Mesenchymal stem cell (in vitro differentiated cells and primary cell): ENCODE data around the gene HK3.

Source experiments
- DNase-seq: peaks from one replicate; pipeline ENCODE4 v3.0.0-alpha.2; 2013
- H2AFZ ChIP-seq: one replicate; pipeline ENCODE4 v1.6.1; 2013; ENCODE audit warnings: low read depth, mild to moderate bottlenecking, control low read depth, inconsistent platforms, low read length, moderate library complexity
- H2AK5ac ChIP-seq: 2 replicates; pipeline ENCODE4 v1.6.1; 2013; ENCODE audit warnings: low read length, moderate library complexity, mild to moderate bottlenecking, inconsistent platforms; ENCODE audit not compliant: severe bottlenecking
- H2BK120ac ChIP-seq: one replicate; pipeline ENCODE4 v1.6.1; 2013; ENCODE audit warnings: low read depth, mild to moderate bottlenecking, inconsistent platforms, low read length, moderate library complexity
- H2BK12ac ChIP-seq, 2 experiments: one replicate each; pipeline ENCODE4 v1.6.1; 2013; ENCODE audit warnings: inconsistent platforms in 2 of 2, low read length in 2 of 2, mild to moderate bottlenecking in 2 of 2, moderate library complexity in 2 of 2, control low read depth in 1 of 2
- H2BK15ac ChIP-seq: one replicate; pipeline ENCODE4 v1.6.1; 2013; ENCODE audit warnings: mild to moderate bottlenecking, low read depth, inconsistent platforms; ENCODE audit not compliant: poor library complexity, severe bottlenecking
- H2BK5ac ChIP-seq: 2 replicates; pipeline ENCODE4 v1.6.1; 2013; ENCODE audit warnings: low read depth, mild to moderate bottlenecking, low read length, control low read depth, inconsistent platforms; ENCODE audit not compliant: poor library complexity, severe bottlenecking
- H3K14ac ChIP-seq, 2 experiments: one replicate each; pipeline ENCODE4 v1.6.1; 2013; ENCODE audit warnings: inconsistent platforms in 2 of 2, low read length in 2 of 2, control low read depth in 1 of 2, mild to moderate bottlenecking in 1 of 2, moderate library complexity in 1 of 2
- H3K18ac ChIP-seq, 2 experiments: one replicate each; pipeline ENCODE4 v1.6.1; 2013; ENCODE audit warnings: inconsistent platforms in 2 of 2, low read length in 2 of 2, control low read depth in 1 of 2, low read depth in 1 of 2, mild to moderate bottlenecking in 1 of 2
- H3K23ac ChIP-seq, 2 experiments: one replicate each; pipeline ENCODE4 v1.6.1; 2013; ENCODE audit warnings: inconsistent platforms in 2 of 2, low read length in 2 of 2, mild to moderate bottlenecking in 2 of 2, moderate library complexity in 2 of 2, control low read depth in 1 of 2
- H3K27ac ChIP-seq: 2 replicates; pipeline ENCODE4 v1.5.1; 2013; ENCODE audit warnings: mild to moderate bottlenecking, moderate library complexity, low read length, control low read depth, inconsistent platforms; ENCODE audit not compliant: poor library complexity, severe bottlenecking
- H3K27me3 ChIP-seq, 2 experiments: 2 replicates each; pipeline versions ENCODE4 v1.6.1 to v1.7.0; 2013; ENCODE audit warnings: low read length in 2 of 2, mild to moderate bottlenecking in 2 of 2, moderate library complexity in 2 of 2, control low read depth in 1 of 2, inconsistent platforms in 1 of 2; ENCODE audit not compliant: control insufficient read depth in 1 of 2, insufficient read depth in 1 of 2
- H3K36me3 ChIP-seq, 2 experiments: 2 replicates each; pipeline versions ENCODE4 v1.6.1 to v1.7.0; 2013; ENCODE audit warnings: low read length in 2 of 2, control low read depth in 1 of 2, inconsistent platforms in 1 of 2, low read depth in 1 of 2, mild to moderate bottlenecking in 1 of 2; ENCODE audit not compliant: insufficient read depth in 2 of 2, control insufficient read depth in 1 of 2
- H3K4ac ChIP-seq, 2 experiments: one replicate each; pipeline ENCODE4 v1.6.1; 2013; ENCODE audit warnings: inconsistent platforms in 2 of 2, low read length in 2 of 2, mild to moderate bottlenecking in 2 of 2, moderate library complexity in 2 of 2, control low read depth in 1 of 2, low read depth in 1 of 2
- H3K4me1 ChIP-seq: 2 replicates; pipeline ENCODE4 v1.6.1; 2013; ENCODE audit warnings: low read depth, low read length, control low read depth; ENCODE audit not compliant: control insufficient read depth, insufficient read depth
- H3K4me2 ChIP-seq: 2 replicates; pipeline ENCODE4 v1.6.1; 2013; ENCODE audit warnings: low read length, mild to moderate bottlenecking, inconsistent platforms; ENCODE audit not compliant: poor library complexity, severe bottlenecking
- H3K4me3 ChIP-seq, 2 experiments: 2 replicates each; pipeline versions ENCODE4 v1.5.1 to v1.7.0; 2013; ENCODE audit warnings: low read length in 2 of 2, mild to moderate bottlenecking in 2 of 2, control low read depth in 1 of 2, low read depth in 1 of 2; ENCODE audit not compliant: insufficient read depth in 1 of 2
- H3K79me1 ChIP-seq: replicated peaks from 2 replicates; pipeline ENCODE4 v1.6.1; 2013; ENCODE audit warnings: mild to moderate bottlenecking, control low read depth, low read length, inconsistent platforms; ENCODE audit not compliant: poor library complexity, severe bottlenecking
- H3K9ac ChIP-seq: 2 replicates; pipeline ENCODE4 v1.7.0; 2013; ENCODE audit warnings: mild to moderate bottlenecking, low read length, moderate library complexity
- H3K9me3 ChIP-seq: 2 replicates; pipeline ENCODE4 v1.7.0; 2013; ENCODE audit warnings: mild to moderate bottlenecking, low read length; ENCODE audit not compliant: control insufficient read depth
- H4K8ac ChIP-seq: one replicate; pipeline ENCODE4 v1.6.1; 2013; ENCODE audit warnings: inconsistent platforms, mild to moderate bottlenecking, low read length, moderate library complexity
- H4K91ac ChIP-seq: one replicate; pipeline ENCODE4 v1.6.1; 2013; ENCODE audit warnings: mild to moderate bottlenecking, low read length, inconsistent platforms
- WGBS: methylation state at CpG from one replicate; pipeline ENCODE4 v1.1.7; 2013; ENCODE audit warnings: mixed read lengths; 5-methylcytosine and 5-hydroxymethylcytosine counted together

HK3 gene

DNA sequence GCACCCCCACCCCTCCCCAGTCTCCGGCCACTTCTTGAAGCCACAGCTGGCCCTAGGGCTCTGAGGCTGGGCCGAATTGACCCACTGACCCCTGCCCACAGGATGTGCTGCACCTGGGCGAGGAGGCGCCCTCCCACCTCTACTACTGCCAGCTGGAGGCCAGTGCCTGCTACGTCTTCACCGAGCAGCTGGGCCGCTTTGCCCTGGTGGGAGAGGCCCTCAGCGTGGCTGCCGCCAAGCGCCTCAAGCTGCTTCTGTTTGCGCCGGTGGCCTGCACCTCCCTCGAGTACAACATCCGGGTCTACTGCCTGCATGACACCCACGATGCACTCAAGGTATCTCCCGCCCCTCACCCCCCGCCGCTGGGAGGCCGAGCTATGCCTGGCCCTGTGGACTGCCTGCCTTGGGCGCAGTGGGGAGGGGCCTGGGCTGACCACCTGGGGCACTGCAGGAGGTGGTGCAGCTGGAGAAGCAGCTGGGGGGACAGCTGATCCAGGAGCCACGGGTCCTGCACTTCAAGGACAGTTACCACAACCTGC is 21.3 kb downstream of the HK3 start:
- no peak overlapping the region for H2BK5ac ChIP-seq
- H4K8ac ChIP-seq: no peak overlapping the region
- no peak for DNase-seq
- no peak overlapping the region for H3K4me3 ChIP-seq
- H3K4me2 ChIP-seq: no peak overlapping the region
- no peak overlapping the region for H2BK12ac ChIP-seq
- H3K4ac ChIP-seq: no peak overlapping the region
- H2AFZ ChIP-seq: no peak overlapping the region
- no peak overlapping the region for H3K23ac ChIP-seq
- H3K4me1 ChIP-seq: peaks cover 34% of the 10 kb centered on the region
- H2BK120ac ChIP-seq: no peak overlapping the region
- H3K27me3 ChIP-seq: peaks cover 3 to 87% of the 10 kb centered on the region in 2 experiments
- no peaks in the 10 kb centered on the region for H3K9me3 ChIP-seq
- H3K18ac ChIP-seq: no peak overlapping the region
- no peaks in the 10 kb centered on the region for H3K79me1 ChIP-seq
- H4K91ac ChIP-seq: no peak overlapping the region
- H3K27ac ChIP-seq: no peak overlapping the region
- H3K36me3 ChIP-seq: peaks cover 0 to 67% of the 10 kb centered on the region in 2 experiments
- H3K9ac ChIP-seq: no peak overlapping the region
- no peak overlapping the region for H2BK15ac ChIP-seq
- H2AK5ac ChIP-seq: no peak overlapping the region
- 84% methylated on average over 21 of the region's 21 CpGs for whole genome bisulfite sequencing
- no peak overlapping the region for H3K14ac ChIP-seq

DNA sequence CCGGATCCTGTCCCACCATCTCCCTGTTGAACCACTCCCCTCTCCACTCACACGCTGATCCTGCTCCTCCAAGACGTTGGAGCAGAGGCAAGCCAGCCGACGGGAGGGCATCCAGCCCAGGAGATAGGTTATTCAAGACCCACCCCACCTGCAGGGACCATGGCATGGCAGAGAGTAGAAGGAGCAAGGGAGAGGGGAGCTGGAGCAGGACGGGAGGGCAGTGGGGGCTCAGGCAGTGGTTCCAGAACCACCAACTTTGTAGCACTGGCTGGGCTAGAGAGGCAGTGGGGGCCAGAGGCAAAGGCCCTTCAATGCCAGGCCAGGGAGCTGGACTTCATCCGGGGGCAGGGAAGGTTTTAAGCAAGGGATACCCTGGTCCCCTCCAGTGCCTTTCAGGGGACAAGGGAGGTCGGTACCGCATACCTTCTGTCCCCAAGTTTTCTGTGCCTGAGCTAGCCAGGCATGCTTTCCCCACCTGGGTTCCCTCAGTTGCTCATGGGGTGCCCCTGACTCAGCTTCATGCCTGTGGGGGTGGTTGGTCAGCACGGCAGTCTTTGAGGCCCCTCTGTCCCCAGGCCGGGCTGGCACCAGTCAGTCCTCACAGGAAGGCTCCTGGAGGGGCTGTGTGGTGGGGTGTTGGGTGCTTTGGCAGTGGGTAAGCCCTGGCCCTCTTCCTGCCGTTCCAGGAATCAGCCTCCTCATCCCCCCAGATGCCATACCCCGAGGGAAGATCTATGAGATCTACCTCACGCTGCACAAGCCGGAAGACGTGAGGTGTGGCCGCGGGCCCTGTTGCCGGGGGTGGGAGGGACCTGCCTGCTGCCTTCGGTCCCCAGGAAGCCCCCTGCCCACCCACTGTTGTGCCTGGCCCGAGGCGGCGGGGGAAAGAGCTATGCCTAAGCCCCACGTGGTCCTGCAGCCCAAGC is 22.4 kb downstream of the HK3 start:
- WGBS: 83% methylated on average over 24 of the region's 24 CpGs
- Histone ChIP-seq H3K36me3 (peaks cover 0 to 63% of the 10 kb centered on the region in 2 experiments), H2AK5ac (no peak overlapping the region), H2AFZ (no peak overlapping the region), H3K4me1 (peaks cover 34% of the 10 kb centered on the region), H2BK15ac (no peak overlapping the region), H3K27me3 (peaks cover 3 to 79% of the 10 kb centered on the region in 2 experiments), H3K27ac (no peak overlapping the region), H3K9me3 (no peaks in the 10 kb centered on the region), H2BK5ac (no peak overlapping the region), H2BK12ac (no peak overlapping the region), H4K8ac (no peak overlapping the region), H3K14ac (no peak overlapping the region), H3K4ac (no peak overlapping the region), H2BK120ac (no peak overlapping the region), H3K4me2 (no peak overlapping the region), H3K18ac (no peak overlapping the region), H3K79me1 (no peaks in the 10 kb centered on the region), H3K23ac (no peak overlapping the region), H3K9ac (no peak overlapping the region), H3K4me3 (no peak overlapping the region), H4K91ac (no peak overlapping the region)
- no peak for DNase-seq

DNA sequence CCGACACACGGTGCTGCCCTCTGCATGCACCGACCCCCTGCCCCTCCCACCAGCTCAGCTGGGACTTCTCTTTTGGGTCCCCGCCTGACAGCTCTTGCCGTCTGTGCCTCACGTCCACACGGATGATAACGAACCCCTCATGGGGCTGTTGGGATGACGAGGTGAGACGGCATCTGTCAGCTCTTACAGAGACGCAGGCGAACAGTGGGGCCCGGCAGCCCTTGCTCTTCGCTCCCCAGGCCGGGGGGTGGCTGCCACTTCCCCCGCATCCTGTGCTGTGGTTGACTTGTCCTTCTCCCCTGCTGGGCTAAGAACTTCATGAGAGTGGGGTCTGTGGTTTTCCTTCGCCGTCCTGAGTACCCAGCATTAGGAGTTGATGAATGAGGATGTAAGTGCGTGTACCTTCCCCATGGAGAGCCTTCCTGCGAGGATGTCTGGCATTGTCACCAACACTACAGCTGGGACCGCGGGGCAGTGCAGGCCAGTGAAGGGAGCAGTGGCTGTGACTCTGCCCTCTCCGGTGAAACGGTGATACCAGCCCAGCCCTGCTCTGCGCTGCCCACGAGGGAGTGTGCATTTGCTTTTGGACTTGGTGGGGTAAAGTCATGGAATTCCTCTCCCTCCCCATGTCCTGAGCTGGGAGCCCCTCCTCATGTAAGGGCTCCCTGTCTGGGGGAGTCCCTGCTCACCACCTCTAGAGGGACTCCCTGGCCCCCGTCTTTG is 23.2 kb downstream of the HK3 start:
- Histone ChIP-seq H3K79me1 (no peaks in the 10 kb centered on the region), H3K27ac (no peak overlapping the region), H3K4ac (no peak overlapping the region), H2AFZ (no peak overlapping the region), H3K23ac (no peak overlapping the region), H3K27me3 (peaks cover 3 to 72% of the 10 kb centered on the region in 2 experiments), H4K8ac (no peak overlapping the region), H3K18ac (no peak overlapping the region), H3K4me2 (no peak overlapping the region), H3K14ac (no peak overlapping the region), H2BK15ac (no peak overlapping the region), H3K36me3 (peaks cover 0 to 55% of the 10 kb centered on the region in 2 experiments), H4K91ac (no peak overlapping the region), H2BK12ac (no peak overlapping the region), H2BK5ac (no peak overlapping the region), H2BK120ac (no peak overlapping the region), H3K9ac (no peak overlapping the region), H3K9me3 (no peaks in the 10 kb centered on the region), H2AK5ac (no peak overlapping the region), H3K4me1 (peaks cover 33% of the 10 kb centered on the region), H3K4me3 (no peak overlapping the region)
- no peak for DNase-seq
- 72% methylated on average over 24 of the region's 27 CpGs for WGBS

DNA sequence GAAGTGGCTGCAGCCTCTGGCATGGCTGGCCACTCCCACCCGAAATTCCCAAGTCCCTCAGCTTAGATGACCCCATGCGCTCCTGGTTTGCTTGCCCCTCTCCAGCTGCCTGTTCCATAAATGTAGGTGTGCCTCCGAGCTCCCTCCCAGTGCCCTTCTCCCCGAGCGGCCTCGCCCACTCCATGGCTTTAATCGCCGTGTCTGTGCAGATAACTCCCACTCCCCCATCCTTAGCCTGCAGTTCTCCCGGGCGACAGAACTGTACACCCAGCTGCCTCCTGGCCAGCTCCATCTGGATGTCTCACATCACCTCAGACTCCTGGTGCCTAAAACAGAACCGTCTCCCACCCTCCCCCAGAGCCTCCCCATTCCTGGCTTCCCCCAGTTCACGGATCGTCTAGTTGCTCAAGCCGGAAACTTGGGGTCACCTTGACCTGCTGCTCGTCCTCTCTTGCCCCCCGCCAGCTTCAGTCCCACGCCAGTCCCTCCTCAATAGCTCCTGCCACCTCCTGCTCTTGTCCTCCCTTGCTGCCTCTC is 24.1 kb downstream of the HK3 start:
- Histone ChIP-seq H3K9ac (no peak overlapping the region), H3K79me1 (no peaks in the 10 kb centered on the region), H2BK120ac (no peak overlapping the region), H4K91ac (no peak overlapping the region), H2AFZ (no peak overlapping the region), H3K4ac (no peak overlapping the region), H3K14ac (no peak overlapping the region), H2BK5ac (no peak overlapping the region), H3K4me2 (no peak overlapping the region), H4K8ac (no peak overlapping the region), H3K23ac (no peak overlapping the region), H2BK12ac (no peak overlapping the region), H3K4me1 (peaks cover 33% of the 10 kb centered on the region), H2BK15ac (no peak overlapping the region), H3K18ac (no peak overlapping the region), H3K4me3 (no peak overlapping the region), H3K27me3 (peaks cover 3 to 71% of the 10 kb centered on the region in 2 experiments), H3K36me3 (peaks cover 0 to 53% of the 10 kb centered on the region in 2 experiments), H3K9me3 (no peaks in the 10 kb centered on the region), H3K27ac (no peak overlapping the region), H2AK5ac (no peak overlapping the region)
- DNase-seq: no peak
- 83% methylated on average over 17 of the region's 17 CpGs for WGBS
